HepG2 (cell line): ENCODE measurements around the gene MRGPRF. TPM values are rescaled to one million over a fixed set of nuclear protein-coding genes. Genes with fewer than 3 reads are reported as not detected.

Source experiments
- ATF2 ChIP-seq: sonication (generic); formaldehyde crosslinking; IDR thresholded peaks from 2 replicates; pipeline ENCODE4 v1.4.0; 2020; ENCODE audit warnings: missing genetic modification reagents
- ATF7 ChIP-seq, 2 experiments: fragments of 450-650 bp in 1 of 2; sonication (generic) in 1 of 2; formaldehyde crosslinking in 1 of 2; IDR thresholded peaks; 2 replicates each; pipeline versions ENCODE4 v1.4.0 to v1.6.1; 2016 to 2020; ENCODE audit warnings: antibody characterized with exemption in 1 of 2, mild to moderate bottlenecking in 1 of 2, missing genetic modification reagents in 1 of 2
- BRCA1 ChIP-seq: sonication (generic); formaldehyde crosslinking; IDR thresholded peaks from 2 replicates; pipeline ENCODE4 v1.4.0; 2020; ENCODE audit warnings: missing genetic modification reagents
- CREM ChIP-seq, 2 experiments: sonication (generic) in 1 of 2; formaldehyde crosslinking in 1 of 2; IDR thresholded peaks; 2 replicates each; pipeline versions ENCODE4 v1.4.0 to v1.6.1; 2016 to 2020; ENCODE audit warnings: antibody characterized with exemption in 1 of 2, mild to moderate bottlenecking in 1 of 2, missing genetic modification reagents in 1 of 2
- FOXA3 ChIP-seq: IDR thresholded peaks from 2 replicates; pipeline ENCODE4 v1.6.1; 2016; ENCODE audit warnings: missing genetic modification reagents, missing compliant biosample characterization
- FUBP1 ChIP-seq: sonication (generic); formaldehyde crosslinking; IDR thresholded peaks from 2 replicates; pipeline ENCODE4 v1.5.1; 2020; ENCODE audit warnings: missing genetic modification reagents, mild to moderate bottlenecking, borderline replicate concordance
- HMG20A ChIP-seq: IDR thresholded peaks from 2 replicates; pipeline ENCODE4 v1.6.1; 2016; ENCODE audit warnings: borderline replicate concordance
- HNRNPL ChIP-seq: fragments of 200-400 bp; formaldehyde crosslinking; IDR thresholded peaks from 2 replicates; pipeline ENCODE4 v1.6.1; 2017; ENCODE audit warnings: mild to moderate bottlenecking, low read depth, low read length
- KAT7 ChIP-seq: IDR thresholded peaks from 2 replicates; pipeline ENCODE4 v1.6.1; 2018; ENCODE audit warnings: borderline replicate concordance, missing compliant biosample characterization
- MTA1 ChIP-seq: sonication (generic); formaldehyde crosslinking; IDR thresholded peaks from 2 replicates; pipeline ENCODE4 v1.4.0; 2020; ENCODE audit warnings: missing genetic modification reagents, mild to moderate bottlenecking, borderline replicate concordance
- PRDM15 ChIP-seq: sonication (generic); formaldehyde crosslinking; IDR thresholded peaks from 2 replicates; pipeline ENCODE4 v1.4.0; 2020; ENCODE audit warnings: missing genetic modification reagents
- SP5 ChIP-seq: IDR thresholded peaks from 2 replicates; pipeline ENCODE4 v1.6.1; 2016; ENCODE audit warnings: low read depth, borderline replicate concordance
- SRSF9 ChIP-seq: fragments of 200-400 bp; formaldehyde crosslinking; IDR thresholded peaks from 2 replicates; pipeline ENCODE4 v1.6.1; 2018; ENCODE audit warnings: borderline replicate concordance, mild to moderate bottlenecking, low read depth, low read length; ENCODE audit not compliant: insufficient read depth, poor library complexity, severe bottlenecking
- TEAD3 ChIP-seq: optimal IDR thresholded peaks from 2 replicates; pipeline ENCODE3; 2016; ENCODE audit warnings: borderline replicate concordance
- ZBTB10 ChIP-seq: sonication (generic); formaldehyde crosslinking; IDR thresholded peaks from 2 replicates; pipeline ENCODE4 v1.4.0; 2020; ENCODE audit warnings: missing genetic modification reagents, borderline replicate concordance
- ZNF12 ChIP-seq: sonication (generic); formaldehyde crosslinking; IDR thresholded peaks from 2 replicates; pipeline ENCODE4 v1.5.0; 2020; ENCODE audit warnings: missing genetic modification reagents
- ZNF441 ChIP-seq: sonication (generic); formaldehyde crosslinking; IDR thresholded peaks from 2 replicates; pipeline ENCODE4 v1.7.0; 2021; ENCODE audit warnings: missing genetic modification reagents, borderline replicate concordance
- ZSCAN20 ChIP-seq: sonication (generic); formaldehyde crosslinking; IDR thresholded peaks from 2 replicates; pipeline ENCODE4 v1.4.0; 2020; ENCODE audit warnings: missing genetic modification reagents, mild to moderate bottlenecking, borderline replicate concordance
- polyA plus RNA-seq, 8 experiments: library from polyadenylated mRNA; depleted of rRNA in 3 of 8; stranded (reverse) in 7 of 8; unstranded in 1 of 8; fragments of >200 nt; fragmentation: Illumina TruSeq in 4 of 8; extraction: Trizol in 4 of 8; gene quantifications; 2 replicates each; pipeline versions ENCODE4 v1.2.1 to v1.2.3, GENCODE V29; 2011 to 2016; ENCODE audit warnings: low read depth in 4 of 8, missing spikeins in 1 of 8, mixed read lengths in 1 of 8; ENCODE audit not compliant: insufficient read depth in 1 of 8
- total RNA-seq, 5 experiments: library from RNA; depleted of rRNA; stranded (reverse); fragments of >200 nt; fragmentation: Illumina TruSeq; extraction: Trizol; gene quantifications; 2 replicates each; pipeline ENCODE4 v1.2.3, GENCODE V29; 2016; ENCODE audit warnings: low read depth in 1 of 5

The MRGPRF gene
- total and polyA plus RNA-seq, 2 of the 13 experiments (the other 11 are each of a cell fraction or from before 2014, with no cell fraction given): not detected

- peak; percentile 40; the same call in 1 of the 2 replicates for TF ChIP-seq ATF2
- TF ChIP-seq FOXA3 (CRISPR knock-in tag): peak; percentile 14; the same call in 1 of the 2 replicates
- TF ChIP-seq ATF7 (IDR thresholded peaks at IDR 0.05): no peak
- TF ChIP-seq ATF7 (CRISPR knock-in tag; IDR thresholded peaks at IDR 0.05): no peak
- TF ChIP-seq MTA1: peak; percentile 58; the same call in 1 of the 2 replicates
- TF ChIP-seq KAT7: peak; percentile 39; the same call in 1 of the 2 replicates
- no peak for TF ChIP-seq BRCA1
- no peak; the same call in 1 of the 2 replicates for TF ChIP-seq ZSCAN20 (CRISPR knock-in tag)
- TF ChIP-seq HNRNPL: no peak
- peak; percentile 56 for TF ChIP-seq CREM (IDR thresholded peaks at IDR 0.05)
- no peak for TF ChIP-seq CREM (CRISPR knock-in tag; IDR thresholded peaks at IDR 0.05)
- TF ChIP-seq FUBP1 (CRISPR knock-in tag): 0 out of 2 replicates have a peak, but pooled peaks have one; percentile 28
- no peak for TF ChIP-seq SRSF9
- TF ChIP-seq ZBTB10: peak; percentile 72; the same call in 1 of the 2 replicates
- 0 out of 2 replicates have a peak, but pooled peaks have one; percentile 16 for TF ChIP-seq SP5 (CRISPR knock-in tag)
- TF ChIP-seq TEAD3: peak; percentile 42
- TF ChIP-seq PRDM15 (CRISPR knock-in tag): no peak
- TF ChIP-seq HMG20A (CRISPR knock-in tag): no peak
- no peak for TF ChIP-seq ZNF441 (CRISPR knock-in tag)
- no peak for TF ChIP-seq ZNF12 (CRISPR knock-in tag)
Observed at GRCh38 chr11:69048694-69049489, 35.8 kb upstream of the MRGPRF start, which contains the start of gene TPCN2 (continued).
